ENCODE data around the gene LZTS3. TPM values are rescaled to one million over a fixed set of nuclear protein-coding genes. Genes with fewer than 3 reads are reported as not detected.
"Not testable (repeated sequence)": the region's sequence is repeated elsewhere in the genome, so short reads cannot be mapped to it uniquely, and the experiment has no call there.

LZTS3 gene
- total RNA-seq, 1 experiment from 2014 or later, result 6.1 TPM

DNA sequence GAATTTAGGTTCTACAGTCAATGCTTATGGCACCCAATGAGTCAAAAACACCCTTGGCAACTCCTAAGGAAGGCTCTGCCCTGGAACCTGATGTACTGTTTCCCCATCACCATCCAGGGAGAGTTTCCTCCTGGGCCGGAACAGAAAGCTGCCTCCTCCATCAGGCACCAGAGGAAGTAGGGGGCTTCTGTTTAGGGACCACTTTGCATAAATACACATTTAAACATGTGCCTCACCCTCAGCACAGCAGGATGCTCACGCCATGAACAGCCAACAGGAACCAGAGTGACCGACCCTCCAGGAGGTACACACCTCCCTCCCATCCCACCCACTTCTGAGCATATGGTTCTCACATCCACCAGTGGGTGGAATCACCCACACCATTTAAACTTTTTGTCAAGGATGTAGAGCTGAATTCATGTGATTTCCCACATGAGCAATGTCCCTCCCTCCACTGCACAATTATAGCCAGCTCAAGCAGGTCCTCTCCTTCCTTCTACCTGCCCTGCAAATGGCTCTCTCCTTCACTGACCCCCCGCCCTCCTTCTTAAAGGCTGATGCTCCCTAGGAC lies 16.3 kb upstream of the LZTS3 start:
- Histone ChIP-seq H3K27me3 (replicated peaks; ENCODE audit: insufficient read depth, low read depth, low read length, poor library complexity) (no peaks in the 10 kb centered on the region), H3K36me3 (ENCODE audit: insufficient read depth, low read length, poor library complexity, severe bottlenecking) (peaks cover 37% of the 10 kb centered on the region), H3K27ac (ENCODE audit: low read depth, low read length, poor library complexity, severe bottlenecking) (no peak overlapping the region), H3K9me3 (ENCODE audit: low read depth, low read length, poor library complexity, severe bottlenecking) (no peaks in the 10 kb centered on the region), H3K4me3 (ENCODE audit: low read depth, low read length, poor library complexity, severe bottlenecking) (no peak overlapping the region), H3K4me1 (ENCODE audit: insufficient read depth, low read length, poor library complexity, severe bottlenecking) (no peaks in the 10 kb centered on the region)
- BruUV-seq (replicated peaks), result no TSS peak
- TF ChIP-seq, protein P1, sequence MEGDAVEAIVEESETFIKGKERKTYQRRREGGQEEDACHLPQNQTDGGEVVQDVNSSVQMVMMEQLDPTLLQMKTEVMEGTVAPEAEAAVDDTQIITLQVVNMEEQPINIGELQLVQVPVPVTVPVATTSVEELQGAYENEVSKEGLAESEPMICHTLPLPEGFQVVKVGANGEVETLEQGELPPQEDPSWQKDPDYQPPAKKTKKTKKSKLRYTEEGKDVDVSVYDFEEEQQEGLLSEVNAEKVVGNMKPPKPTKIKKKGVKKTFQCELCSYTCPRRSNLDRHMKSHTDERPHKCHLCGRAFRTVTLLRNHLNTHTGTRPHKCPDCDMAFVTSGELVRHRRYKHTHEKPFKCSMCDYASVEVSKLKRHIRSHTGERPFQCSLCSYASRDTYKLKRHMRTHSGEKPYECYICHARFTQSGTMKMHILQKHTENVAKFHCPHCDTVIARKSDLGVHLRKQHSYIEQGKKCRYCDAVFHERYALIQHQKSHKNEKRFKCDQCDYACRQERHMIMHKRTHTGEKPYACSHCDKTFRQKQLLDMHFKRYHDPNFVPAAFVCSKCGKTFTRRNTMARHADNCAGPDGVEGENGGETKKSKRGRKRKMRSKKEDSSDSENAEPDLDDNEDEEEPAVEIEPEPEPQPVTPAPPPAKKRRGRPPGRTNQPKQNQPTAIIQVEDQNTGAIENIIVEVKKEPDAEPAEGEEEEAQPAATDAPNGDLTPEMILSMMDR (conservative IDR thresholded peaks at IDR 0.05; ENCODE audit: low read depth, low read length), result no peak
- no peak for TF ChIP-seq EZH2 (IDR thresholded peaks at IDR 0.05; ENCODE audit: borderline replicate concordance, low read depth, low read length, poor library complexity, severe bottlenecking)
- intact Hi-C loops (cut with micrococcal nuclease; ENCODE audit: unreplicated experiment), result no loop called here
- ChIA-PET CTCF (no interaction called here), POLR2A (ENCODE audit: low non-redundant PET) (no interaction called here)
- no peak for DNase-seq (ENCODE audit: low spot score)

DNA sequence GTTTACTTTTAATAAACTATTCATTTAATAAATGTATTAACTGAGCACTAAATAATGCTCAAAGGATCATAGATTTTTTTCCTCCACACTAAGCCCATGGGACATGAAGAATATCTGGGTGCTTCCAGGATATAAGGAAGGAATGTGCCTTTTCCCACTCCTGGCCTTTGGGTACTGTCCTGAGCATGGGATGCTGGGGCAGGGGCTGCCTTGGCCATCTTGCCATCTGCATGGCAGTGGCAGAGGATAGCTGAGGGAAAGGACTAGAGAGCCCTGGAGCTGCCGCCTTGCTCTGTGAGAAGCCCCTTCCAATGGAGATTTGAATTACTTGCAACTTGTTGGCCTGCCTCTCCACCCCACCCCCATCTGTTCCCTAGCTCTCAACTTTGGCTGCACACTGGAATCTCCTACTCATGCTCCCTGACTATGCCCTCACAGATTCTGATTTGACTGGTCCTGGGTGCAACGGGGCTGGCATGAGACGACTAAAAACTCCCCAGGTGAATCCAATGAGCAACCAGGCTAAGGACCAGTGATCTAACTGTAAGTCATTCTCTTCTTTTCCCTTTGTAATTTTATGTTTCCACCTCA lies 15.6 kb upstream of the LZTS3 start:
- H3K4me1 ChIP-seq (ENCODE audit: insufficient read depth, low read length, poor library complexity, severe bottlenecking), result no peaks in the 10 kb centered on the region
- H3K9me3 ChIP-seq (ENCODE audit: low read depth, low read length, poor library complexity, severe bottlenecking), result no peaks in the 10 kb centered on the region
- no peaks in the 10 kb centered on the region for H3K27me3 ChIP-seq (replicated peaks; ENCODE audit: insufficient read depth, low read depth, low read length, poor library complexity)
- H3K4me3 ChIP-seq (ENCODE audit: low read depth, low read length, poor library complexity, severe bottlenecking), result no peak overlapping the region
- POLR2A ChIA-PET (ENCODE audit: low non-redundant PET), result no interaction called here
- no peak overlapping the region for H3K27ac ChIP-seq (ENCODE audit: low read depth, low read length, poor library complexity, severe bottlenecking)
- intact Hi-C loops (cut with micrococcal nuclease; ENCODE audit: unreplicated experiment), result no loop called here
- H3K36me3 ChIP-seq (ENCODE audit: insufficient read depth, low read length, poor library complexity, severe bottlenecking), result peaks cover 30% of the 10 kb centered on the region
- no peak for DNase-seq (ENCODE audit: low spot score)
- TF ChIP-seq, protein P1 (conservative IDR thresholded peaks at IDR 0.05; ENCODE audit: low read depth, low read length), result no peak
- TF ChIP-seq EZH2 (IDR thresholded peaks at IDR 0.05; ENCODE audit: borderline replicate concordance, low read depth, low read length, poor library complexity, severe bottlenecking), result no peak
- TSS peak; percentile 27 for BruUV-seq (replicated peaks)
- CTCF ChIA-PET, result no interaction called here

DNA sequence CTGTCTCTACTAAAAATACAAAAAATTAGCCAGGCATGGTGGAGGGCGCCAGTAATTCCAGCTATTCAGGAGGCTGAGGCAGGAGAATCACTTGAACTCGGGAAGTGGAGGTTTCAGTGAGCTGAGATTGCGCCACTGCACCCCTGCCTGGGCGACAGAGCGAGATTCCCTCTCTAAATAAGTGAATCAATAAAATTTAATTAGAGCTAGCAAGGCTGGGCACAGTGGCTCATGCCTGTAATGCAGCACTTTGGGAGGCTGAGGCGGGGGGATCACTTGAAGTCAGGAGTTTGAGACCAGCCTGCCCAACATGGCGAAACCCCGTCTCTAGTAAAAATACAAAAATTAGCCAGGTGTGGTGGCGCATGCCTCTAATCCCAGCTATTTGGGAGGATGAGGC lies 14.5 kb upstream of the LZTS3 start:
- H3K36me3 ChIP-seq (ENCODE audit: insufficient read depth, low read length, poor library complexity, severe bottlenecking), result peaks cover 23% of the 10 kb centered on the region
- intact Hi-C loops (cut with micrococcal nuclease; ENCODE audit: unreplicated experiment); H3K27me3 ChIP-seq (replicated peaks; ENCODE audit: insufficient read depth, low read depth, low read length, poor library complexity); H3K4me1 ChIP-seq (ENCODE audit: insufficient read depth, low read length, poor library complexity, severe bottlenecking); H3K9me3 ChIP-seq (ENCODE audit: low read depth, low read length, poor library complexity, severe bottlenecking); CTCF ChIA-PET; H3K4me3 ChIP-seq (ENCODE audit: low read depth, low read length, poor library complexity, severe bottlenecking); POLR2A ChIA-PET (ENCODE audit: low non-redundant PET); BruUV-seq (replicated peaks); H3K27ac ChIP-seq (ENCODE audit: low read depth, low read length, poor library complexity, severe bottlenecking); DNase-seq (ENCODE audit: low spot score): not testable (repeated sequence)

All from A673 (cell line).